ENCODE measurements around the gene FOXL1.

FOXL1 gene

GRCh38 chr16:86622700-86623615 is 44.6 kb downstream of the FOXL1 start:
- no peaks in the 10 kb centered on the region for H3K36me3 Mint-ChIP-seq (ENCODE audit: low read depth)
- no peak for DNase-seq (ENCODE audit: low spot score)
- H3K9me3 Mint-ChIP-seq, result no peaks in the 10 kb centered on the region
- H3K4me1 Mint-ChIP-seq (ENCODE audit: low read depth), result peaks cover 1% of the 10 kb centered on the region
- no peaks in the 10 kb centered on the region for H3K27me3 Mint-ChIP-seq (ENCODE audit: low read depth)
- H3K4me3 Mint-ChIP-seq, result no peak overlapping the region
- H3K27ac Mint-ChIP-seq, result no peak overlapping the region

DNA sequence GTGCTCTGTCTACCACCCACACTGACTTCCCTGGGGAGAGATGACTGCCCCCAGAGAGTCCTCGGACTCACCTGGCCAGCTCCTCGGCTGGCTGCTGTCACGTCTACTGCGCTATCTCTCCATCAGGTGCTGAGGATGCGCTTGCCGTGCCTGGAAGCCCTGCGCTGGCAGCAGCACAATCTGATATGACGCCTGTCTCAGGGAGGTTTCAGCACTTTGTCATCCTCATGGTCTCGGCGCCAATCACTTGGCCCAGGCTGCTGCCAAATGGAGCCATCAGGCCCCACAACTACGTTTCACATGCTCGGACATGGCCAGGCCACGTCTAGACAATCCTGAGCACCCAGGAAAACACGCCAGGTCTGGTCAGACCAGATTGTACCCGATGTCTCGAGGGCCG is 46.7 kb downstream of the FOXL1 start:
- H3K4me3 Mint-ChIP-seq, result no peak overlapping the region
- DNase-seq (ENCODE audit: low spot score), result no peak
- no peak overlapping the region for H3K27ac Mint-ChIP-seq
- H3K36me3 Mint-ChIP-seq (ENCODE audit: low read depth), result no peaks in the 10 kb centered on the region
- no peaks in the 10 kb centered on the region for H3K4me1 Mint-ChIP-seq (ENCODE audit: low read depth)
- no peaks in the 10 kb centered on the region for H3K9me3 Mint-ChIP-seq
- no peaks in the 10 kb centered on the region for H3K27me3 Mint-ChIP-seq (ENCODE audit: low read depth)

GRCh38 chr16:86625821-86626220 is 47.5 kb downstream of the FOXL1 start:
- Mint-ChIP-seq H3K4me1 (ENCODE audit: low read depth) (peaks cover under 1% of the 10 kb centered on the region), H3K27ac (no peak overlapping the region), H3K9me3 (no peaks in the 10 kb centered on the region), H3K36me3 (ENCODE audit: low read depth) (no peaks in the 10 kb centered on the region), H3K4me3 (no peak overlapping the region), H3K27me3 (ENCODE audit: low read depth) (no peaks in the 10 kb centered on the region)
- DNase-seq (ENCODE audit: low spot score), result no peak

GRCh38 chr16:86626284-86626683 is 47.9 kb downstream of the FOXL1 start:
- H3K27me3 Mint-ChIP-seq (ENCODE audit: low read depth), result no peaks in the 10 kb centered on the region
- H3K9me3 Mint-ChIP-seq, result no peaks in the 10 kb centered on the region
- no peak for DNase-seq (ENCODE audit: low spot score)
- no peak overlapping the region for H3K4me3 Mint-ChIP-seq
- no peaks in the 10 kb centered on the region for H3K36me3 Mint-ChIP-seq (ENCODE audit: low read depth)
- H3K27ac Mint-ChIP-seq, result no peak overlapping the region
- peaks cover 5% of the 10 kb centered on the region for H3K4me1 Mint-ChIP-seq (ENCODE audit: low read depth)

GRCh38 chr16:86626966-86627365 is 48.6 kb downstream of the FOXL1 start:
- no peaks in the 10 kb centered on the region for H3K36me3 Mint-ChIP-seq (ENCODE audit: low read depth)
- H3K4me3 Mint-ChIP-seq, result no peak overlapping the region
- no peaks in the 10 kb centered on the region for H3K9me3 Mint-ChIP-seq
- no peaks in the 10 kb centered on the region for H3K27me3 Mint-ChIP-seq (ENCODE audit: low read depth)
- peaks cover 11% of the 10 kb centered on the region for H3K4me1 Mint-ChIP-seq (ENCODE audit: low read depth)
- no peak overlapping the region for H3K27ac Mint-ChIP-seq
- no peak for DNase-seq (ENCODE audit: low spot score)

DNA sequence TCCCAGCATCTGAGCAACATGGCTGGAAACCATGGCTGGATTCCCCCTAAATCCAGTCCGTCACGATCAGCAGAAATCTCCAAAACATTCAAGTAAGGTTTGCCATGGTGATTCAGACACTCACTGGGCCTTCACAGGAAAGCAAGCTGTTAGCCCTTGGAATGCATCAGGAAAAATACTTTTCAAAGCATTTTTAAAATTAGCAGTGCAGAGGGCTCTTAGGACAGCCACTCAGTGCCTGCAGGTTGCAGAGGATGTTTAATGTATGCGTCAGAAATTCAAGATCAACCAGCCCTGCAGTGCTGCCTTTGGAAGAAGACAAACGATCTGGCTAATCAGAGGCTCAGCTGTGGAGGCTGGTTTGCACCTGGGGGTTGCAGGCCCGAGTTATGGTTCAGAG is 50.3 kb downstream of the FOXL1 start:
- Mint-ChIP-seq H3K27me3 (ENCODE audit: low read depth) (no peaks in the 10 kb centered on the region), H3K4me3 (no peak overlapping the region)

GRCh38 chr16:86630471-86630870 is 52.1 kb downstream of the FOXL1 start:
- no peak for DNase-seq (ENCODE audit: low spot score)
- H3K4me3 Mint-ChIP-seq, result no peak overlapping the region
- H3K27me3 Mint-ChIP-seq (ENCODE audit: low read depth), result no peaks in the 10 kb centered on the region
- H3K9me3 Mint-ChIP-seq, result no peaks in the 10 kb centered on the region
- peaks cover 11% of the 10 kb centered on the region for H3K4me1 Mint-ChIP-seq (ENCODE audit: low read depth)
- H3K36me3 Mint-ChIP-seq (ENCODE audit: low read depth), result no peaks in the 10 kb centered on the region
- no peak overlapping the region for H3K27ac Mint-ChIP-seq

More for the DNA sequence above, 50.3 kb downstream of the FOXL1 start:
- DNase-seq (ENCODE audit: low spot score), result no peak
- H3K36me3 Mint-ChIP-seq (ENCODE audit: low read depth), result no peaks in the 10 kb centered on the region
- no peak overlapping the region for H3K27ac Mint-ChIP-seq
- peaks cover 11% of the 10 kb centered on the region for H3K4me1 Mint-ChIP-seq (ENCODE audit: low read depth)
- no peaks in the 10 kb centered on the region for H3K9me3 Mint-ChIP-seq

- Mint-ChIP-seq H3K36me3 (ENCODE audit: low read depth) (no peaks in the 10 kb centered on the region), H3K9me3 (no peaks in the 10 kb centered on the region), H3K4me1 (ENCODE audit: low read depth) (peaks cover 11% of the 10 kb centered on the region), H3K27ac (no peak overlapping the region), H3K27me3 (ENCODE audit: low read depth) (peaks cover 2% of the 10 kb centered on the region), H3K4me3 (no peak overlapping the region)
- no peak for DNase-seq (ENCODE audit: low spot score)
Measured at GRCh38 chr16:86631444-86631843, 53.1 kb downstream of the FOXL1 start.
